GM18511 (cell line): ENCODE measurements around the gene TMPRSS3.
"Not testable (repeated sequence)": the region's sequence is repeated elsewhere in the genome, so short reads cannot be mapped to it uniquely, and the experiment has no call there.

Experiments used
- ATAC-seq: cut with Tn5 transposase; IDR thresholded peaks from one replicate; pipeline ENCODE4 v1.9.1; 2021; ENCODE audit warnings: mild to moderate bottlenecking, moderate library complexity; ENCODE audit not compliant: unreplicated experiment

Gene TMPRSS3

GRCh38 chr21:42409366-42409765 lies 13.5 kb upstream of the TMPRSS3 start:
- no peak for ATAC-seq

- not testable (repeated sequence) for ATAC-seq
Observed at GRCh38 chr21:42408718-42409117, 12.9 kb upstream of the TMPRSS3 start.

- ATAC-seq: no peak
Observed at GRCh38 chr21:42407476-42407875, 11.6 kb upstream of the TMPRSS3 start.

- no peak for ATAC-seq
Observed at GRCh38 chr21:42406866-42407265, 11.0 kb upstream of the TMPRSS3 start.

- ATAC-seq: no peak
Observed at GRCh38 chr21:42406201-42406621, 10.4 kb upstream of the TMPRSS3 start.

- no peak for ATAC-seq
Observed at GRCh38 chr21:42405064-42406013, 9.5 kb upstream of the TMPRSS3 start.

- ATAC-seq: no peak
Observed at GRCh38 chr21:42404539-42404938, 8.7 kb upstream of the TMPRSS3 start.

GRCh38 chr21:42403611-42404231 lies 7.9 kb upstream of the TMPRSS3 start, which contains the start of gene UBASH3A:
UBASH3A (plus strand) TSS chr21:42403902; CDS start chr21:42403946, 44 bp downstream.
- ATAC-seq: no peak

GRCh38 chr21:42401820-42402251 lies 6.0 kb upstream of the TMPRSS3 start:
- ATAC-seq: no peak

- no peak for ATAC-seq
Observed at GRCh38 chr21:42401154-42401553, 5.3 kb upstream of the TMPRSS3 start.

- ATAC-seq: no peak
Observed at GRCh38 chr21:42400525-42400924, 4.7 kb upstream of the TMPRSS3 start.

- ATAC-seq: no peak
Observed at GRCh38 chr21:42398436-42399028, 2.7 kb upstream of the TMPRSS3 start.

GRCh38 chr21:42397746-42398394 lies 2.0 kb upstream of the TMPRSS3 start:
- no peak for ATAC-seq

- ATAC-seq: no peak
Observed at GRCh38 chr21:42396799-42397745, 1.2 kb upstream of the TMPRSS3 start.

- ATAC-seq: no peak
Observed at GRCh38 chr21:42395302-42395701, 550 bp downstream of the TMPRSS3 start.

- no peak for ATAC-seq
Observed at GRCh38 chr21:42393443-42393950, 2.4 kb downstream of the TMPRSS3 start.

GRCh38 chr21:42392731-42393442 lies 3.0 kb downstream of the TMPRSS3 start:
- ATAC-seq: no peak

GRCh38 chr21:42391297-42391696 lies 4.6 kb downstream of the TMPRSS3 start:
- no peak for ATAC-seq

- ATAC-seq: no peak
Observed at GRCh38 chr21:42390696-42391095, 5.2 kb downstream of the TMPRSS3 start.
